ENCODE data around the gene GEN1. TPM values are rescaled to one million over a fixed set of nuclear protein-coding genes. Genes with fewer than 3 reads are reported as not detected.

Gene GEN1
- 10 to 100 TPM in 1 of 2 donors, 1 to 10 TPM in 1; 9.6 to 12.7 TPM for total RNA-seq
- 1 to 10 TPM; 1.2 to 6.0 TPM for polyA plus RNA-seq

GRCh38 chr2:17753803-17754663, at the start of gene GEN1, which contains the start of gene SMC6:
TSS of gene GEN1 (plus strand) at chr2:17754138. CDS start at chr2:17759944, 5,806 bp downstream.
TSS of gene SMC6 (minus strand) at chr2:17753810. CDS start at chr2:17745946, 7,864 bp downstream.
- peaks cover 5 to 57% (median 54%) of the 10 kb centered on the region in 4 donors for H3K4me1 ChIP-seq (ENCODE audit: control insufficient read depth in 4 of 4, insufficient read depth in 4 of 4, low read length in 3 of 4)
- H3K36me3 ChIP-seq (ENCODE audit: control insufficient read depth in 4 of 4, insufficient read depth in 3 of 4, low read depth in 1 of 4, low read length in 3 of 4) = no peaks in the 10 kb centered on the region
- TF ChIP-seq ZBTB33 (IDR thresholded peaks at IDR 0.05) (no peak), NR2F2 (IDR thresholded peaks at IDR 0.05) (peak; percentile 72), REST (IDR thresholded peaks at IDR 0.05) (no peak), EGR1 (IDR thresholded peaks at IDR 0.05; ENCODE audit: low read depth in 2 of 2) (peak; percentile 64 to 65), TAF1 (conservative IDR thresholded peaks at IDR 0.05) (no peak), HNF4G (IDR thresholded peaks at IDR 0.05) (no peak), ATF3 (IDR thresholded peaks at IDR 0.05) (no peak), RXRA (IDR thresholded peaks at IDR 0.05) (peak; percentile 8 to 33), CTCF (IDR thresholded peaks at IDR 0.05; ENCODE audit: low read depth, low read length, missing input control) (no peak), MAX (IDR thresholded peaks at IDR 0.05) (peak; percentile 51), FOXA1 (IDR thresholded peaks at IDR 0.05) (no peak), FOXA2 (IDR thresholded peaks at IDR 0.05) (no peak), SP1 (IDR thresholded peaks at IDR 0.05) (peak; percentile 32), JUND (IDR thresholded peaks at IDR 0.05) (peak in 1 of 2 donors; percentile 19), GABPA (IDR thresholded peaks at IDR 0.05 in 1 of 2, conservative IDR thresholded peaks at IDR 0.05 in 1 of 2) (peak; percentile 69 to 90), YY1 (IDR thresholded peaks at IDR 0.05) (peak; percentile 45)
- H3K27ac ChIP-seq (ENCODE audit: low read depth in 1 of 2, low read length in 2 of 2) = peak within 1 kb of the TSS; percentile 93 to 98
- WGBS = under 1% methylated on average over 76 of the region's 76 CpGs
- H3K27me3 ChIP-seq (ENCODE audit: control insufficient read depth in 4 of 4, insufficient read depth in 4 of 4, low read length in 3 of 4) = no peaks in the 10 kb centered on the region
- H3K4me3 ChIP-seq (ENCODE audit: low read depth in 1 of 3, low read length in 3 of 3) = peak within 1 kb of the TSS; percentile 83 to 99 (median 85)
- H3K9me3 ChIP-seq (ENCODE audit: control insufficient read depth in 4 of 4, low read length in 3 of 4) = no peaks in the 10 kb centered on the region
- peak; percentile 91 for DNase-seq (ENCODE audit: low spot score)
- peak within 1 kb of the TSS; percentile 79 to 92 for H3K9ac ChIP-seq (ENCODE audit: low read depth in 1 of 2, low read length in 2 of 2)
